ENCODE results near the gene C9orf43.

DNA sequence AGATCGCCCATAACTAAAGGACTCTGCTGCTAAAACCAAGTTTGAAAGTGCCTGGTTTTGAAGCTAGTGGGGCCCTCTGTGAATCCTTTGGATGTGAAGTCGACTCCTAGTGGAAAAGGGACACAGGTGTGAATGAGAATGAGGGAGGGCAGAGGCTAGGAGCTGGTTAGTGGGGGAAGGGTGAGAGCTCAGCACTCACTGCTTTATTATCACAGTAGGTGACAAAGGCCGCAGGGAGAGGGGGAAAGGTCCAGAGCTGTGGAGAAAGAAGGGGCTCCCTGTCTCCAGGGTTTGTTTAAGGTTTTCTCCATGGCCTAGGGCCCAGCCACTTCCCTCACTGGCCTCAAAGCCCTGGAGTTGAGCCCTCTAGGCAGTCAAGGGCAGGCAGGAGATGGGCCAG, 37.3 kb upstream of the C9orf43 start:
- TF ChIP-seq CTCF (IDR thresholded peaks at IDR 0.05): no peak
- TF ChIP-seq POLR2A (IDR thresholded peaks at IDR 0.05): no peak
